Umbilical cord (tissue), 2 donors: ENCODE results near the gene UGT3A2. TPM values are rescaled to one million over a fixed set of nuclear protein-coding genes. Genes with fewer than 3 reads are reported as not detected.

Experiments
- DNase-seq: peaks from one replicate; pipeline ENCODE4 v3.0.0-alpha.2; 2015; ENCODE audit warnings: low spot score
- total RNA-seq: library from RNA; depleted of rRNA; stranded (reverse); fragments of >200 nt; gene quantifications from one replicate; pipeline ENCODE4 v1.2.3, GENCODE V29; 2014; ENCODE audit warnings: low replicate concordance; ENCODE audit not compliant: insufficient read depth

UGT3A2 gene
- total RNA-seq, 1 donor from 2014 or later = not detected

DNA sequence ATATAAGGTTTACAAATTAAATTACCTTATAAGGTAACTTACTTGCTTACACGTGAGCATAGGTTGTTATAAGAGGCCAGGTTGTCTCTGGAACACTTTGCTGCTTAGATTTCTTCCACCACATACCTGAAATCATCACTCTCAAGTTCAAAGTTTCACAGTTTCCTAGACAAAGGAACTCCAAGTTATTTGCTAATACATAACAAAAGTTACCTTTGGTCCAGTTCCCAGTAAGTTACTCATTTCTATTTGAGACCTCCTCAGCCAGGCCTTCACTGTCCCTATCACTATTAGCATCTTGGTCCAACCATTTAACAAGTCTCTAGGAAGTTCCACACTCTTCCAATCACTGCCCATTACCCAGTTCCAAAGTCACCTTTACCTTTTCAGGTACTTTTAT lies 57.0 kb downstream of the UGT3A2 start:
- no peak for DNase-seq

DNA sequence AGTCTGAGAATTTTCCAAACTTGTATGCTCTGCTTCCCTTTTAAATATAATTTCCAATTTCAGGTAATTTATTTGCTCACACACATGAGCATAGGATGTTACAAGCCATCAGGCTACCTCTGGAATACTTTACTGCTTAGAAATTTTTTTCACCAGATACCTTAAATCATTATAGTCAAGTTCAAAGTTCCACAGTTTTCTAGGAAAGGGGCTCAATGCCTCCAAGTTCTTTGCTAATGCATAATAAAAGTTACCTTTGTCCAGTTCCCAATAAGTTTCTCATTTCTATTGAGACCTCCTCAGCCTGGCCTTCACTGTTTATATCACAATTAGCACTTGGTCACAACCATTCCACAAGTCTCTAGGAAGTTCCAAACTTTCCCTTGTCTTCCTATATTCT lies 59.3 kb downstream of the UGT3A2 start:
- no peak for DNase-seq

DNA sequence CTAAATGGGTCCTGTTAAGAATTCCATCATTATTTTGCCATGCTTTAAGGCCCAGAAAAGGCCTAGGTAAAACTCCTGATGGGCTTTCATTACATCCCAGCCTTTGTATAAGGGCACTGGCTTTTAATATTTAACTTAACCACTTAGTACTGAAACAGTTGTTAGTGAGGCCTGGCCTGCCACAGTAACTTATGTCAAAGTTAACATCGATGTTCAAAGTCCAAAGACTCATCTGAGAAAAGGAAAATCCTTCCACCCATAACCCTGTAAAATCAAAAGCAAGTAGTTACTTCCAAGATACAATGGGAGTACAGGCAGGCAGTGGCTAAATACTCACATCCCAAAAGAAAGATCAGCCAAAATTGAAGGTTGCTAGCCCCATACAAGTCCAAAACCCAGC lies 60.5 kb downstream of the UGT3A2 start:
- no peak for DNase-seq

DNA sequence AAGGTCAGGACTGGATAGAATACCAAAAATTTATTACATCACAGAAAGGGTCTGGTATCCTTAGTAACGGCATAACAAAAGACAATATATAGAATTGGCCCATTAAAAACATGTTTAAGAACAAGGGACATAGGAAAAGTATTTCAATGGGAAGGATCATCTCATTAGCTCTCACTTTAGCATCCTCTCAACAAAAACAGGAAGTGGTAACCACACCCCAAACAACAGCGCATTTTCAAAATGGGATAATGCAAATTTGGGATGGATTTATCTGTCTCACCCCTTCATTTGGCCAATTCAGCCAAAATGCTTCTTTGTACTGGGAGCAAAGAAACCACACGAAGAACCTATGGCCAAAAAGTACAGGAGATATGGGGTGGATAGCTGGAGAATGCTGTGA lies 65.7 kb downstream of the UGT3A2 start:
- no peak for DNase-seq

DNA sequence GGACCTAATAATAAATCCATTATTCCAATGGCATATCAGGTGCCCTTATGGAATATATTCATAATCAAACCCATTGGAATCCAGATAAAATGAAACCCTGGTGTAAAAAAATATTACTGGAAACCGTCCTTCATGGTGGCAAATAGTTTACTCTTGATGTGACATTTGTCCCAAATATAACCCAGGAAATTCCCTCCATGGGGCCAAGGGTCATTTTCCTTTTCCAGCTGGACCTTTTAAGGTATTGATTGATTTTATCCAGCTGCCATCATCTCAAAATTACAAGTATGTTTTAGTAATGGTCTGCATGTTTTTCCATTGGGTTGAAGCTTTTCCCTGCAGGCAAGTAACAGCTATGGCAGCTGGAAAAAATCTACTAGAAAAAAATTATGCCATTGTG lies 67.1 kb downstream of the UGT3A2 start:
- no peak for DNase-seq

DNA sequence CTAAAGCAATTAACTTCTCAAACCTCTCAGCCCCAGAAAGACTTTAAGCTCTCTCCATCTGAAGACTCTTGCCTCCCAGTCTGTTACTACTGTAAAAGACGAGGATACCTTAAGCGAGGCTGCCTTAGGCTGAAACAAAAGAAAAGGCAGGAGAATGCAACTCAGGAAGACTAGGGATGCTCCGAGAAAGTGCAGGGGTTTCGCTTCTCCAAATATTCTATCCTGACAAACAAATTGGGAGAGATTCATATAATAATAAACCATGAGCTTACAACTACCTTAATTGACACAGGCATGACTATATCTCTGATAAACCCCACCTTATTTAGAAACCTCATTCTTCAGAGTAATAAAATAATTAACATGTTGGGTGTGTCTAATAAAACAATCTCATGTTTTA lies 70.6 kb downstream of the UGT3A2 start:
- DNase-seq = no peak

DNA sequence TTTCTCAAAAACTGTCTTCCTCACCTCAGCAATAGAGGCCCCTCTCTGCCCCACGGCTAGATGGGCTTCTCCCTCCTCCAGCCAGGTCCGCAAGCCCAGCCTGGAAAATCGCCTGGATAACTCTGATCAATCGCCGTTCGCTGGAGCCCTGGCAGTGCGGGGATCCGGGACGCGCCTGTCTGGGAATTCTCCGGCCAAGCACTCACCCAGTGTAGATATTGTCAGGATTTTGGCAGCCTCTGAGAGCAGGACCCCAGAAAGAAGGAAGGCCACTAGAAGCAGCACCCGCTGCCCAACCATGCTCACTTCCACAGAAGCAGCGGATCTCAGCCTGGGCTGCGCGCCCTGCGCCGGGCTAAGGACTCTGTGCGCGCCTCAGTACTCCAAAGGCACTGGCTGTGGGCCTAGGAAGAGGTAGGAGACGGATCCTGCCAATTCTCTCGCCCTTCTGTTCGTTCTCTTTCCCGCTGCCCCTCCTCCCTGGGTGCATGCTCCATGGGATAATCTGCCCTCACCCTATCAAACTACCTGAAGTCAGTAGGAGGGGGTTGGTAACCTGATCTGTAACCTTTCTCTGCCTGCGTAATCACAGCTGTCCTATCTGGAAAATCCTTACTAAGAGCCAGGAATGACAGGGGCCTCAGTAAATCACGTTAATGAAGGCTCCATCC lies 75.6 kb downstream of the UGT3A2 start, which contains the start of gene UGT3A1:
UGT3A1 (minus strand) TSS at position 450 of the 671 bp plus-strand sequence; CDS start at position 300, 150 bp downstream.
- DNase-seq = no peak

DNA sequence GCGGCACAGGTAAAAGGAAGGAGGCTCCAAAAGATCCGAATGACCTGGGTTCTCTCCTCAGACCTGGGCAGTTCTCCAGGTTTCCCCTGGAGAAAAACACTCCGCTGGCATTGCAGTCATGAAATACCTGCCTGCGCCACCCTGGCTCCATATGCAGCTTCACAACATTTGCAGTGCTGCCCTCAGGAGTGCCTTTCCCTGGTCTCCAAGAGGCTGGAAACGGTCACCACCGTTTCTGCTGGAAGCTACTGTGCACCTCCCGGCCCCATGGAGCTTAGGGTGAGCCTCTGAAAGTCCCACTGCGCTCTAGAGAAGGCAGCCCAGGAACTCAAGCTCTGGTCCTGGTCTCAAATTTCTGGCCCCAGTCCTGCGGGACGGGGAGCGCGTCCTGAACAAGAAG lies 76.2 kb downstream of the UGT3A2 start:
- DNase-seq = no peak

DNA sequence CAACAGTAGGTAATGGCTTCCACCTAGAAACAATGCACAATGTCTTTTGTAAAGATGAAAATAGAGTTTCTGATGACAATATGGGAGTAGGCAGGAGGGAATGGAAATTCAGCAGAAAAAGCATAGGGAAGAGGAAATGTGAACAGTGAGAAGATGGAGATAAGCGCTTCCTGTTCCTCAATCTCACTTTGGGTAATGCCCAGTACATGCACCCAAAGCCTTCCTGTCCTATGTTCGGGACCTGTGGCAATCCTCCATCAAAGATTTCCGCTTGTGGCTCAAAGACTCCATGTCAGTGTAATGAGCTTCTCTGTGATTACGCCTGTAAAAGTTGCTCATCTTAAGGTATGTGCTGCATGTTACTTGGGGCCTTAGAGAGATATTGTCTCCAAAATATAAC lies 78.2 kb downstream of the UGT3A2 start:
- DNase-seq = no peak

DNA sequence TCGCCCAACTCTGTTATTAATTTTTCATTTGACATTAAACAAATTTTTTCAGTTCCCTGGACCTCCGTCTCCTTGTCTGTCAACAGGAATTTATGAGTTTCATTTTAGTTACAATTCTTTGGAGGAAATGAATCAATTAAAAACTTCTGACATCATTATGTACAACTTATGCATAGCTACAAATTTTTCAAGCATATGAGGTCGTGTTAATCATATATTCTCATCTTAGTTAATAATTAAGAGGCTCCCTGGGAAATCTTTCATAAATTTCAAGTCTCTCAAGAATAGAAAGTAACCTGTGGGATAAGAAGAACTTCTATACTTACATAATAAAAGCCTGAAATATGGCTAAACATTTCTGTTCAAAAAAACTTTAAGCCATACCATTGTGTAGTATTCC lies 78.9 kb downstream of the UGT3A2 start:
- DNase-seq = no peak

Other genes with a start within 250 kb of the UGT3A2 start
- gene IL7R, start 210.0 kb downstream of the UGT3A2 start, total RNA-seq = 3.4 TPM
- not detected for gene CAPSL, start 128.3 kb downstream of the UGT3A2 start, total RNA-seq
- gene UGT3A1, start 75.5 kb downstream of the UGT3A2 start, total RNA-seq = 8.7 TPM
- gene LMBRD2, start 85.0 kb upstream of the UGT3A2 start, total RNA-seq = 17.8 TPM
- 41.4 TPM for gene SKP2, start 85.2 kb upstream of the UGT3A2 start, total RNA-seq
- 133 TPM for gene NADK2, start 175.0 kb upstream of the UGT3A2 start, total RNA-seq
- 36.4 TPM for gene RANBP3L, start 235.0 kb upstream of the UGT3A2 start, total RNA-seq